Measurements from ENCODE around the gene VTI1A.

DNA sequence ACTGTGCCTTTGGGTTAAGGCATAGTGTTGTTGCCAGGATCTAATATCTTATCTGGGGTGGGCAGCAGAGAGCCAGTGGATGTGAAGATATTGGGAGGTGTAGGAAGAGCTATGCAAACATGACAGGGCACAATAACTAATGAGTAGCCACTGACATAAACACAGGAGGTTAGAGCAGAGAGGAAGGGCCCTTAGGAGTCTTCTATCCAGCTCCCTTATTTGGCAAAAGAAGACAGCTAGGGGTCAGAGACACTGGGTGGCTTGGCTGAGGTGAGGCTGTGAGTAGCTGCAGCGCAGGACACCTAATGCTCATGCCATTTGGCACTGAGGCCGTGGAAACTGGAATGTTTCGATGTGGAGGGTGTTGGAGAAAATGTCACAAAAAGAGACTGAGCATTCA, 326.8 kb downstream of the VTI1A start:
- TF ChIP-seq, protein P1, sequence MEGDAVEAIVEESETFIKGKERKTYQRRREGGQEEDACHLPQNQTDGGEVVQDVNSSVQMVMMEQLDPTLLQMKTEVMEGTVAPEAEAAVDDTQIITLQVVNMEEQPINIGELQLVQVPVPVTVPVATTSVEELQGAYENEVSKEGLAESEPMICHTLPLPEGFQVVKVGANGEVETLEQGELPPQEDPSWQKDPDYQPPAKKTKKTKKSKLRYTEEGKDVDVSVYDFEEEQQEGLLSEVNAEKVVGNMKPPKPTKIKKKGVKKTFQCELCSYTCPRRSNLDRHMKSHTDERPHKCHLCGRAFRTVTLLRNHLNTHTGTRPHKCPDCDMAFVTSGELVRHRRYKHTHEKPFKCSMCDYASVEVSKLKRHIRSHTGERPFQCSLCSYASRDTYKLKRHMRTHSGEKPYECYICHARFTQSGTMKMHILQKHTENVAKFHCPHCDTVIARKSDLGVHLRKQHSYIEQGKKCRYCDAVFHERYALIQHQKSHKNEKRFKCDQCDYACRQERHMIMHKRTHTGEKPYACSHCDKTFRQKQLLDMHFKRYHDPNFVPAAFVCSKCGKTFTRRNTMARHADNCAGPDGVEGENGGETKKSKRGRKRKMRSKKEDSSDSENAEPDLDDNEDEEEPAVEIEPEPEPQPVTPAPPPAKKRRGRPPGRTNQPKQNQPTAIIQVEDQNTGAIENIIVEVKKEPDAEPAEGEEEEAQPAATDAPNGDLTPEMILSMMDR (IDR thresholded peaks at IDR 0.05), result no peak
- TF ChIP-seq POLR2AphosphoS5 (IDR thresholded peaks at IDR 0.05), result no peak
- TF ChIP-seq POLR2A (IDR thresholded peaks at IDR 0.05), result no peak

Measured in upper lobe of left lung (tissue), 4 donors.